H1 (cell line): Measurements from ENCODE around the gene OR9I1. TPM values are rescaled to one million over a fixed set of nuclear protein-coding genes. Genes with fewer than 3 reads are reported as not detected.

Experiments
- polyA plus RNA-seq, 7 experiments: library from polyadenylated mRNA; depleted of rRNA in 3 of 7; stranded (reverse) in 5 of 7; unstranded in 2 of 7; fragments of >200 nt in 5 of 7; fragments of 200-250 nt in 2 of 7; gene quantifications; 1 replicate in 5 of 7; 2 replicates in 1 of 7; 4 replicates in 1 of 7; pipeline versions ENCODE4 v1.2.1 to v1.2.3, GENCODE V29; 2011 to 2013; ENCODE audit warnings: missing spikeins in 2 of 7, mixed read lengths in 2 of 7
- total RNA-seq: library from RNA; stranded (reverse); fragmentation: NEBNext Ultra II Directional; extraction: Animal tissue kit (Norgen Biotek cat#: 25700); gene quantifications from 2 replicates; pipeline ENCODE4 v1.2.1, GENCODE V29; 2021

The OR9I1 gene
- total and polyA plus RNA-seq, 2 of the 8 experiments (the other 6 are each of a cell fraction or from before 2014, with no cell fraction given): not detected

Other genes with a start within 250 kb of the OR9I1 start
- gene OR9Q1, start 101.6 kb downstream of the OR9I1 start, total RNA-seq: not detected in 2 replicates
- gene OR9Q1, start 101.6 kb downstream of the OR9I1 start, polyA plus RNA-seq (2011; rRNA removed): not detected in 2 replicates
- not detected in 2 replicates for gene OR6Q1, start 94.6 kb downstream of the OR9I1 start, total RNA-seq
- not detected in 2 replicates for gene OR6Q1, start 94.6 kb downstream of the OR9I1 start, polyA plus RNA-seq (2011; rRNA removed)
- gene OR9Q2, start 63.5 kb upstream of the OR9I1 start, total RNA-seq: not detected in 2 replicates
- not detected in 2 replicates for gene OR9Q2, start 63.5 kb upstream of the OR9I1 start, polyA plus RNA-seq (2011; rRNA removed)
- not detected in 2 replicates for gene OR1S2, start 78.6 kb upstream of the OR9I1 start, total RNA-seq
- gene OR1S2, start 78.6 kb upstream of the OR9I1 start, polyA plus RNA-seq (2011; rRNA removed): not detected in 2 replicates
- not detected in 2 replicates for gene OR1S1, start 87.2 kb upstream of the OR9I1 start, total RNA-seq
- not detected in 2 replicates for gene OR1S1, start 87.2 kb upstream of the OR9I1 start, polyA plus RNA-seq (2011; rRNA removed)
- gene OR10Q1, start 103.4 kb upstream of the OR9I1 start, total RNA-seq: not detected in 2 replicates
- gene OR10Q1, start 103.4 kb upstream of the OR9I1 start, polyA plus RNA-seq (2011; rRNA removed): not detected in 2 replicates
- gene OR10W1, start 142.7 kb upstream of the OR9I1 start, total RNA-seq: not detected in 2 replicates
- gene OR10W1, start 142.7 kb upstream of the OR9I1 start, polyA plus RNA-seq (2011; rRNA removed): not detected in 2 replicates
- gene OR5B17, start 233.5 kb upstream of the OR9I1 start, total RNA-seq: not detected in 2 replicates
- gene OR5B17, start 233.5 kb upstream of the OR9I1 start, polyA plus RNA-seq (2011; rRNA removed): not detected in 2 replicates